GM19099 (cell line): ENCODE data around the gene EML6.

Experiments
- POLR2A ChIP-seq: IDR thresholded peaks from 3 replicates; pipeline ENCODE4 v1.6.1; 2011; ENCODE audit warnings: low read depth; ENCODE audit not compliant: insufficient read length; ENCODE audit errors: extremely low read depth

EML6 gene

DNA sequence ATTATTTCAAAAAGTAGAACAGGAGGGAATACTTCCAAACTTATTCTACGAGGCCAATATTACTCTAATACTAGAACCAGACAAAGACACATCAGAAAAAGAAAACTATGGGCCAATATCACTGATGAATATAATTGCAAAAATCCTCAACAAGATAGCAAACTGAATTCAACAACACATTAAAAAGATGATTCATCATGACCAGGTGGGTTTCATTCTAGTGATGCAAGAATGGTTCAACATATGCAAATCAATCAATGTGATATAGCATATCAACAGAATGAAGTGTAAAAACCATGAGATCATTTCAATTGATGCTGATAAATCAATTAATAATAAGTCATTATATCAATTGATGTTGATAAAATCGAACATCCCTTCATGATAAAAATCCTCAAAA, 22.4 kb upstream of the EML6 start:
- no peak for TF ChIP-seq POLR2A

DNA sequence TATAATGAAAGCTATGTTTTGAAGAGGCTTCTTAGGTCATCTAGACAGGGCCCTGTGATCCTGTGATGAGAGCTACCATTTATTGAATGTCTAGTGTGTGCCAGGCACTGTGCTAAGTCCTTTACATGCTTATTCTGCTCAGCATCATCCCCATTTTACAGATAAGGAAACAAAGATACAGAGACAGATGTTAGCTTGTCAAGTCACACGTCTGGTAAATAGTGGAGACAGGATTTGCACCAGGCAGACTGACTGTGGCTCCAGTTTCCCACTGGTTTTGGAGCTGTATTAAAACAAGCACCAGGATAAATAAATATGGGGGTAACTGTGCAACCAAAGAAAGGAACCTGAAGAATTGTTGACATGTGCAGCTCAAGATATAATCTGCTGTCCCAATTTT, 19.2 kb upstream of the EML6 start:
- no peak for TF ChIP-seq POLR2A

DNA sequence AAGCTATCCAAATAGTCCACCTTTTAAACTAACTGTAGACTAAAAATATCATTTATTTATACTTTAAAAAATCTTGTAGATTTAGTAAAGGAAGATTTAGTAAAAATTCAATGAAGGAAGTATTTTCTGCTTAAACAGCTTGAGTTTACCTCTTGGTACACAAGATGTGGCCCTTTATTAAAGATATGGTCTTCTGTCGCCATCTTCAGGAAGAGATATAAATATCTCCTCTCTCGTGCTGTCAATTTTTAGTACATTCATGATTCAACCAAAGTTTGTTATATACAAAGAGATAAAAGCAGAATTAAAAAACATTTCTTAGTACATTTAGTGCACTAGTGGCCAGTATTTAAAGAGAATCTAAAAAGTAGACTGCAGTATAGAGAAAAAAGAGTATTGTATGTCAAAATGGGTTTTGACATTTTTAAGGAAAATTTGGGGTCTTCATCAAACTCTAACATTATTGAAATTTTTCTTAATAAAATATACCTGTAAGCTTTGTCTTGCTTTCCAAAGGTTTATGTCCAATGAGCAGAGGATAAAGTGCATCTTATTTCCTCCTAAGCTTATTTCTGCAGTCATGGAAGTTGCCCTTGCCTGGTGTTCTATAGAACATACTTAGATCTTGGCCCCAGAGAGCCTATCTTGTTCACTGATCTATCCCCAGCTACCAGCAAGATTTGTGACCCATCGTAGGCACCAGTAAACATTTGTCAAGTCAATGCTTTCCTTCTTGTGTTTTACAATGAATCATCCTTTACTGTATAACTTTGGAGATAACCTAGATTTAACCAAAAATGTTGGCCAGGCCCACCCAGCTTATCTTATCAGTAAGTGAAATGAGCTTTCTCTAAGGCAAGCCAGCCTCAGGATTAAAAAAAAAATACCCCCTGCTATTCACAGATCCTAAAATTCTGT, 18.5 kb upstream of the EML6 start:
- TF ChIP-seq POLR2A, result no peak

DNA sequence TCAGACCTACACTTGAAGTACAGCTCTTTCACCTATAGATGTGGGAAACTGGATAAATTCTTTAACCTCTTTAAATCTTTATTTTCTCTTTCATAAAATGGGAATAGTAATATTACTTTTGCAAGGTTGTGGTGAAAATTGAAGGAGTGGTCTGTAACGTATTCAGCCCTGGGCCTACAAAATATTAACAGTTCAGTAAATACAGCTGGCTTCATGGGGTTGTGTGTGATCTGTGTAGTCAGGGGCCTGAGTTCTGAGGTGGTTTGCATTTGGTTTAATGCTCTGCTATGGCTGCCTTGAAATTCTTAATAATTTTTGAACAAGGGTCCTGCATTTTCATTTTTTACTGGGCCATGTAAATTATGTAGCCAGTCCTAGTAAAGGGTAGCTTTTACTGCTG, 16.8 kb upstream of the EML6 start:
- TF ChIP-seq POLR2A, result no peak

DNA sequence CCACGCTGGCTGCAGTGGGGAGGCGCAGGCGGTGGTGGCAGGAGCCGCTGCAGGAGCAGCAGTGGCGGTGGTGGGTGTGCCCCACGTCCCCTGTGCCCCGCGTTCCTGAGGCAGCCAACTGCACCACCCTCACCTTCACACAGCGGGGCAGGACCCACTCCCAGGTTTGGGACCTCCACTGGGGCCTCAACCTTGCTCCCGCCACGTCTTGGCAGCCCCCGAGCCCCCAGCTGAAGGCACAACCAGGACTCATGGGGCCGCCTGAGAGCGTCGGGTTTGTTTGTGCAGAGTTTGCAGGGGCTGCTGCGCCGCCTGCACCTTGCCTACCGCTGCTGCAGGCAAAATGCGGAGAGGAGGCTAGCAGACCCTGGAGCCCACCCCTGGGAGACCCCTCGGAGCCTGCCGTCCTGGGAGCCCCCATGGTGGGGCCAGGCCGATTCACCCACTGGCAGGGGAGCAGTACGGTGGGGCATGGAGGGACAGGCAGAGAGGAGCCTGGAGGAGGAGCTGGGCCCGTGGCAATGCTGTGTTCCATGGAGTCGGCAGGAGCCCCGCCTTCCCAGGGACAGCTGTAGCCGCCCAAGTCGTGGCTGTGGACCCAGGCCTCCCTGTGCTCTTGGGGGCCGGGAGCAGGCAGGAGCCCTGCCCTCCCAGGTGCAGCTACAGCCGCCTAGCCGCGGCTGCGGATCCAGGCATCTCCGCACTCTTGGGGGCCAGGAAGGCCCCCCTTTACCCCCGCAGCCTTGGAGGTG, 14.7 kb upstream of the EML6 start:
- TF ChIP-seq POLR2A, result no peak

DNA sequence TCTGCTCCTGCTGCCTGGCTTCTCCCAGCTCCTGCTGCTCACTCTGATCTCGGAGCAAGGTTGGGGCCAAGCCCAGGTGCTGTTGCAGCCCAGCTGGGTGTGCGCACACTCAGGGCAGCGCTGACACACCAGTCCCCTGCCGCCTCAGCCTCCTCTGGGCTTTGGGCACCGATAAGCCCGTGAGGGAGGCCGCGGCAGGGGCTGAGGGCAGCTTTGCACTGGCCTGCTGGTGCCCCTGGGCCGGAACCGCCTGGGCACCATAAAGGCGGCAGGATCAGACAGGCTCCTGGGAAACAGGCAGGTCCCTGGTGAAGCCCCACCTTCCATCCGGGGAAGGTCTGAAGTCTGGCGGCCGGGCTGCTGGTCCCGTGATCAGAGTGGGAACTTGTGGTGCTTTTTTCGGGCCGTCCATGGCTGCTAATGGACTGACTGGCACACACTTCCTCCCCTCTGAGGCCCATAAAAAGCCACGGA, 14.1 kb upstream of the EML6 start:
- TF ChIP-seq POLR2A, result no peak

DNA sequence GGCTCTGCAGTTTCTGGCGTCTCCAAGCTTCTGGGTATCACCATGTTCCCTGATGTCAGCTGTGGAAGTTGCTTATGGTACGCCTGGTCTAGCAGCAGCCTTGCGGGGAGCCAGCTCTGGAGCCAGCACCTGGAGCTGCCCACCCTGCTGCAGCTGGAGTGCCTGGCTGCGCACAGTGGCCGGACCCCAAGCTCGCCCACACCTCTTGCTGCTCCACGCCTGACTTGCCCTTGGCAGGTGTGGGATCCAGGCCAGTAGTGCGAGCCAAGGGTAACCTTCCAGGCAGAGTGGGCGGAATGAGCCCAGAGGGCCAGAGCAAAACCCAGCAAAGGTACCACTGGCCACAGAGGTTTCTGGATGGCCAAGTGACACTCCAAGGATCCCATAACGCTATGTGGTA, 13.2 kb upstream of the EML6 start:
- no peak for TF ChIP-seq POLR2A

DNA sequence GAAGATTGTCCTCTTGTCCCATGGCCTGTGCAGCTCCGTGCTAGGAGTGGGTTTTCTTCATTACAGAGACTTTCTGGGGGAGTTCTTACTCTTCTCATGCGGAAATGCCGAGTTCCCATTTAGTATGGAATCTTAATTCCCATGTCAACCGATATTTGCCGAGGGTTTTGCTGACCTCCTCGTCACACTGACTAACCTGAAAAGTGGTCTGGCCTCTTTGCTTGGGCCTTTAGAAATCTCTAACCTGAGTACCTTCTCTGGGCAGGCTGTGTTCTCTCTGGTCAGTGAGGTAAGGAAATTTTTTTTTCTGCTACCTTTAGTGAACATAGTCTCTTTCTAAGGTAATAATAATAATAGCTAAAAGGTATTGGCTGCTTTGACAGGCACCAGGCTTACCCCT, 10.9 kb upstream of the EML6 start:
- TF ChIP-seq POLR2A, result no peak

DNA sequence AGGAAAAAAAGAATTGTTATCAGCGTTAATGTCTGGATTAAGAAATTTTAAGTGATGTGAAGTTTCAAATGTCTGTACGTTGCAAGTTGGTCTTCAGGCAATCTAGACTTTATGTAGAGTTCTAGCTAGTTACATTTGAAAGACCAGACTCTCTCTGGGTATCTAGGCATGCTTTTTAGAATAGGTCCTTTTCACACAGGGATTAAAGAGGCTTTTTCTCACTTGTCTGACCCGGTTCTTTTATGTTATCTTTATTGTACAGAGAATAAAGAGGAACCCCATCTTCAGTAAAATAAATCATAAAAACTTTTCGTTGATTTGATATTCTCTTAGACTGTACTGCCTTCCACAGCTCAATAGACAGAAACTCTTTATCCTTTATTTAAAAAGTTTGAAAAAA, 8.5 kb upstream of the EML6 start:
- TF ChIP-seq POLR2A, result no peak

DNA sequence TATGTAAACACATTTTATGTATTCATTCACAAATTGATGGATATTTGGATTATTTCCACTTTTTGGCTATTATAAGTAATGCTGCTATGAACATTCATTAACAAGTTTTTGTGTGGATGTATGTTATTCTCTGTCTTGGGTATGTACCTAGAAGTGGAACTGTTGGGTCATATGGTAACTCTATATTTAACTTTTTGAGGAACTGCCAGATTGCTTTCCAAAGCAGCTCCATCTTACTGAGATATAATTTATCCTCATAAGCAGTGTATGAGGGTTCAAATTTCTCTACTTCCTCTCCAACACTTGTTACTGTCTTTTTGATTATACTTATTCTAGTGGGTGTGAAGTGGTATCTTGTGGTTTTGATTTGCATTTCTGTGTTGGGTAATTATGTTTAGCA, 7.1 kb upstream of the EML6 start:
- no peak for TF ChIP-seq POLR2A

DNA sequence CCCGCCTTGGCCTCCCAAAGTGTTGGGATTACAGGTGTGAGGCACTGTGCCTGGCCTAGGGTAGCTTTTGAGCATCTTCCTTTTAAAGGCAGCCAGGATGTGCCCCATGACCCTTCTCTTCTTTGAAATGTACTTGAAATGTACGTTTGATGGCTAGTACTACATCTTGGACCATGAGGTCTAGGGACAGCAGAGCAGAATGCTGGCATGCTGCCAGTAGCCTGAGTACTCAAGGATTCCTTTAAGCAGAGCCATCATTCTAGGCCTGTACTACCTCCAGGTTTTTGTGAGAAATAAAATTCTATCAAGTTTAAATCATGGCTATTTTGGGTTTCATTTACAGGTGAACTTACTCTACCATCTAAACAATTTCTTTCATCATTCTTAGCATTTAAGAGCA, 2.9 kb upstream of the EML6 start:
- no peak for TF ChIP-seq POLR2A

DNA sequence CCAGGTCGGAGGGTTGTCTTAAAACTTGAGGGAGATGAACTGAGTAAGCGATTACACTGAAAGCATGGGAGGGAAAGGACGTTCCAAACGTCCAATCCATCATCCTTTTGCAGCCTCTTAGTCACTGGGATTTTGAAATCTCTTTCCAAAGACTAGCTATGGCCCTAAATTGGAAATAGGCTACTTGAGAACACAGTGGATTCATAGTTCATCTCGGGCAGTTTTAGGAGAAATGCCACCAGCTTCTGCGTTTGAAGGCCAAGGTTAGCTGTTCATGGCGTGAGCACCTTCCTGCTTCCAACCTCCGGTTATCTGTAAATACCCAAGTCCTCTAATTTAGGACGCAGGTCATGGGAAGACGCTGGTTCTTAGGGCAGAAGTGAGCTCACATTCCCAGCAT, 821 bp upstream of the EML6 start:
- TF ChIP-seq POLR2A, result no peak

DNA sequence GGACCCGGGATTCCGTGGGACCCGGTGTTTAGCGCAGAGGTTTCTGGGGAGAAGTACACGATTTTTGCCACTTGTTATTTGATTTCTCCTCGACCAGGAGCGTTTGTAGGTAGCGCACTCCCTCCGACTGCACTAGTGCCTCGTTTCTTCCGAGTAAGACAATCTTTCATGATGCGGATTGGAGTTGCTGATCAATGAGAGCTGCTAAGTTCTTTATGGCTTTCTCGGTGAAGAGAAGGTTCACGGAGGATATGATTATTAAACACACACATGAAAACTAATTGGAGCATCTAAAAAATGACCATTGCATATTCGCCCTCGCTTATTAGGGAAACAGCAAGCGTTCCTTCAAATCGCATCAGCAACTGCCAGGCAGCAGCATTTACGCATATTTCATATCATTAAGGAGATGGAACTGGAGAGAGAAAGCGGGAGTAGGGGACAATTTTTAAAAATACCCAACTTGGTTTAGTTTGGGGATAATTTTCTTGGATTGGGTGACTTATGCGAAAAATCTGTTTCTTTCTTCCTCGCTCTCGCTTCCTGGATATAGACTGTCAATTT, 616 bp downstream of the EML6 start:
- TF ChIP-seq POLR2A, result no peak

DNA sequence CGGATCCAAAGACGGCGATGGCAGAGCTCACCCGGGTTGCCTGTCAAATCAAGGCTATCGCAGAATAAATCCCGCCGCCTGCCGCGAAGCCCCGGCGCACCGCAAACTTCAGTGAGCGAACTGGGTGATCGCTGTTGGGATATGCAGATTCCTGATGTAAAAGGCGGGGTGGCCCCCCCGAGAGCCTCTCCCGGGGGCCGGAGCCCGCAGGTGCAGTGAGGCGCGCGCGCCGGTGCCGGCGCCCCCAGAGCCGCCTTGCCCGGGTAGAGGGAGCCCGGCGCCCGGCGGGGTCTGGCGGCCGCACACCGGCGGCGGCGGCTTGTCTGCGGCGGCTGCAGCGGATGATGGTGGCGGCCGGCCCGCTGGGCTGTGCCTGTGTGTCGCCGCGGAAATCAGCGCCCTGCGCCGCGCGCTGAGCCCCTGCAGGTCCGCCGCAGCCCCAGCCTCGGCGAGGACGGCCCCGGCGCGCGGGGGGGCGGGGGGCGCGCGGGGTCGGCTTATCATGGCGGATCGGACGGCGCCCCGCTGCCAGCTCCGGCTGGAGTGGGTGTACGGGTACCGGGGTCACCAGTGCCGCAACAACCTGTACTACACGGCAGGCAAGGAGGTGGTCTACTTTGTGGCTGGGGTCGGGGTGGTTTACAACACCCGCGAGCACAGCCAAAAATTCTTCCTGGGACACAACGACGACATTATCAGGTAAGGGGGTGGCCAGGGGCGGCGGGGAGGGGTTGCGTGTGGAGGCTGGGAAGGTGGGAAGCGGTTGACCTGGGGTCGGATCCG, 1.3 kb downstream of the EML6 start:
- TF ChIP-seq POLR2A, result no peak

DNA sequence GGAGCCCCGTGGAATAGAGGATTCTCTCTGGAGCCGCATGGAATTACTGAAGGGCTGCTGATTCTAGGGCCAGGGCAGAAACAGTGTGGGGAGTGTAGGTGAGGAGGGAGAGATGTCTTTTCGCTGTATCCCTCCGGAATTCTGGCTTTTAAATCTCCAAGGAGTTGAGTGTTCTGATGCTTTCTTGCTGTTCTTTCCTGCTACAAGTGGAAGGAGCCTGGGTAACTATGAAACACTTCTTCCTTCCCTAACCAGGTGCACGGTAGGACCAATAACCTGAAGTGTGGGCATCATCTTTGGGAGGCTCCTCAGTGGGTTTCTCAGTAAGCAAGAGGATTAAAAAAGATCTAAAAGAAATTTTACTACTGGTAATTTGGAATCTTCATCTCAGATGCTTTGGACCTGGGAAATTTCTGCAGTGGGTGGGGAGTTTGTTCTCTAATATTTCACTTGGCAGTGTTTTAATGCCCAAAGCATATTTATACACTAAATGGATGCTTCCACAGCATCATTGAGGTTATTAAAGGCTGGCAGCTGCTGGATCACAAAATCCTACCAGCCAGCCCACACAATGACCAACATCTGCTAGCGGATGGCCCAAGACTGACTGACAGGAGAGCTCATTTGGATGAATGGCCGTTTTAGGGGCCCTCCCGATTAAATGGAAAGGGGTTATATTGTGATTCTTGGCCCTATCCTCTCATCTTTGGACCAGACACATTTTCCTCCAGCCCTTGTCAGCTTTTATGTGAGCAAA, 2.1 kb downstream of the EML6 start:
- no peak for TF ChIP-seq POLR2A

DNA sequence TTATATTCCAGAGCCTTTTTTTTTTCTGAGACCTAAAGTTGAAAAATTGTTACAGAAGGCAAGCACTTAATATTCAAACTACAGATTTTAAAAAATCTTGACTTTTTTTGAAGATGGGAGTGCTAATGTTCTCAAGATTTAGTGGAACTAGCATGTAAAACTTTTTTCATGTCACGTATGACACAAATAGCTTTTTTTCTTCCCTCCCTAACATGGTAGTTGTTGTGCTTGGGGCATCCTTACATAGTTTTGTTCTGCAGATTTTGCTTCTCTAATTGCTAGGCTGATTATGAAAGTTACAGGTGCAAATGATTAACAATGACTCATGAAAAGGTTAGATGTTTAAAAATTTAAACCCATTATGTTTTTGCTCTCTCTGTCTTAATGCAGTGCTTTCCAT, 3.0 kb downstream of the EML6 start:
- no peak for TF ChIP-seq POLR2A
